Measurements from ENCODE around the gene CDIP1. TPM values are rescaled to one million over a fixed set of nuclear protein-coding genes. Genes with fewer than 3 reads are reported as not detected.

CDIP1 gene
- total and polyA plus RNA-seq, 2 experiments from 2014 or later = 39.2 to 57.6 TPM

DNA sequence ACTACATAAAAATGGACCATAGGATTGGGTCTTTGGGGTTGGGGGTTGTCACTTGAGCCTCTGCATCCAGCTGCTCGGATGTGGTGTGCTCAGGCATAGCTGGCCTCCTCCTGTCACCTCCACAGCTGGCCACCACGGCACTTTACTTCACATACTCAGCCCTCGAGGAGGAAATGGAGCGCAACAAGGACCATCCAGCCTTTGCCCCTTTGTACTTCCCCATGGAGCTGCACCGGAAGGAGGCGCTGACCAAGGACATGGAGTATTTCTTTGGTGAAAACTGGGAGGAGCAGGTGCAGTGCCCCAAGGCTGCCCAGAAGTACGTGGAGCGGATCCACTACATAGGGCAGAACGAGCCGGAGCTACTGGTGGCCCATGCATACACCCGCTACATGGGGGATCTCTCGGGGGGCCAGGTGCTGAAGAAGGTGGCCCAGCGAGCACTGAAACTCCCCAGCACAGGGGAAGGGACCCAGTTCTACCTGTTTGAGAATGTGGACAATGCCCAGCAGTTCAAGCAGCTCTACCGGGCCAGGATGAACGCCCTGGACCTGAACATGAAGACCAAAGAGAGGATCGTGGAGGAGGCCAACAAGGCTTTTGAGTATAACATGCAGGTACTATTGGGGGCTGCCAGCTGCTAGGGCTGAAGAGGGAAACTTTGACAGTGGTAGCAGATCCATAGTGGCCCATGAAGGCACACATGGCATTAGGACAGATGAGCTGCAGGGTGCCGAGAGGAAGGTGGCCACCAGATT lies 30.8 kb downstream of the CDIP1 start:
- peaks cover 39% of the 10 kb centered on the region for H3K36me3 Mint-ChIP-seq (ENCODE audit: low read depth)
- Histone ChIP-seq H2AFZ (no peak overlapping the region), H3K79me2 (replicated peaks; ENCODE audit: insufficient read depth) (no peaks in the 10 kb centered on the region; the same call in 1 of the 2 replicates), H3K4me3 (no peak overlapping the region), H3K27ac (ENCODE audit: low read depth) (no peak overlapping the region), H3K4me2 (no peak overlapping the region), H4K20me1 (replicated peaks; ENCODE audit: insufficient read depth) (no peaks in the 10 kb centered on the region; the same call in 1 of the 2 replicates), H3K36me3 (ENCODE audit: insufficient read depth) (no peaks in the 10 kb centered on the region), H3K4me1 (ENCODE audit: insufficient read depth) (0 out of 2 replicates have a peak, but pooled peaks cover 3% of the 10 kb centered on the region), H3K27me3 (ENCODE audit: insufficient read depth) (no peaks in the 10 kb centered on the region), H3K9me2 (ENCODE audit: insufficient read depth) (no peaks in the 10 kb centered on the region), H3F3A (replicated peaks; ENCODE audit: low read depth) (0 out of 2 replicates have a peak, but pooled peaks cover 7% of the 10 kb centered on the region)
- no peaks in the 10 kb centered on the region for H3K9me3 Mint-ChIP-seq
- peaks cover 16% of the 10 kb centered on the region for H3K27me3 Mint-ChIP-seq (ENCODE audit: insufficient read depth, low read depth, poor library complexity)
- H3K27ac Mint-ChIP-seq = no peak overlapping the region
- ATAC-seq = no peak
- no peak overlapping the region for H3K4me3 Mint-ChIP-seq
- peaks cover 9% of the 10 kb centered on the region for H3K4me1 Mint-ChIP-seq
- no peak for TF ChIP-seq JUNB (IDR thresholded peaks at IDR 0.05; ENCODE audit: unreplicated experiment)
- TF ChIP-seq STAT1 (IDR thresholded peaks at IDR 0.05; ENCODE audit: unreplicated experiment) = no peak
- no peak for TF ChIP-seq EZH2phosphoT487 (IDR thresholded peaks at IDR 0.05; ENCODE audit: unreplicated experiment)
- TF ChIP-seq, protein P1, sequence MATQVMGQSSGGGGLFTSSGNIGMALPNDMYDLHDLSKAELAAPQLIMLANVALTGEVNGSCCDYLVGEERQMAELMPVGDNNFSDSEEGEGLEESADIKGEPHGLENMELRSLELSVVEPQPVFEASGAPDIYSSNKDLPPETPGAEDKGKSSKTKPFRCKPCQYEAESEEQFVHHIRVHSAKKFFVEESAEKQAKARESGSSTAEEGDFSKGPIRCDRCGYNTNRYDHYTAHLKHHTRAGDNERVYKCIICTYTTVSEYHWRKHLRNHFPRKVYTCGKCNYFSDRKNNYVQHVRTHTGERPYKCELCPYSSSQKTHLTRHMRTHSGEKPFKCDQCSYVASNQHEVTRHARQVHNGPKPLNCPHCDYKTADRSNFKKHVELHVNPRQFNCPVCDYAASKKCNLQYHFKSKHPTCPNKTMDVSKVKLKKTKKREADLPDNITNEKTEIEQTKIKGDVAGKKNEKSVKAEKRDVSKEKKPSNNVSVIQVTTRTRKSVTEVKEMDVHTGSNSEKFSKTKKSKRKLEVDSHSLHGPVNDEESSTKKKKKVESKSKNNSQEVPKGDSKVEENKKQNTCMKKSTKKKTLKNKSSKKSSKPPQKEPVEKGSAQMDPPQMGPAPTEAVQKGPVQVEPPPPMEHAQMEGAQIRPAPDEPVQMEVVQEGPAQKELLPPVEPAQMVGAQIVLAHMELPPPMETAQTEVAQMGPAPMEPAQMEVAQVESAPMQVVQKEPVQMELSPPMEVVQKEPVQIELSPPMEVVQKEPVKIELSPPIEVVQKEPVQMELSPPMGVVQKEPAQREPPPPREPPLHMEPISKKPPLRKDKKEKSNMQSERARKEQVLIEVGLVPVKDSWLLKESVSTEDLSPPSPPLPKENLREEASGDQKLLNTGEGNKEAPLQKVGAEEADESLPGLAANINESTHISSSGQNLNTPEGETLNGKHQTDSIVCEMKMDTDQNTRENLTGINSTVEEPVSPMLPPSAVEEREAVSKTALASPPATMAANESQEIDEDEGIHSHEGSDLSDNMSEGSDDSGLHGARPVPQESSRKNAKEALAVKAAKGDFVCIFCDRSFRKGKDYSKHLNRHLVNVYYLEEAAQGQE (IDR thresholded peaks at IDR 0.05; ENCODE audit: unreplicated experiment) = no peak
- TF ChIP-seq ZNF114 (CRISPR knock-in tag; IDR thresholded peaks at IDR 0.05) = no peak
- TF ChIP-seq, protein P2, sequence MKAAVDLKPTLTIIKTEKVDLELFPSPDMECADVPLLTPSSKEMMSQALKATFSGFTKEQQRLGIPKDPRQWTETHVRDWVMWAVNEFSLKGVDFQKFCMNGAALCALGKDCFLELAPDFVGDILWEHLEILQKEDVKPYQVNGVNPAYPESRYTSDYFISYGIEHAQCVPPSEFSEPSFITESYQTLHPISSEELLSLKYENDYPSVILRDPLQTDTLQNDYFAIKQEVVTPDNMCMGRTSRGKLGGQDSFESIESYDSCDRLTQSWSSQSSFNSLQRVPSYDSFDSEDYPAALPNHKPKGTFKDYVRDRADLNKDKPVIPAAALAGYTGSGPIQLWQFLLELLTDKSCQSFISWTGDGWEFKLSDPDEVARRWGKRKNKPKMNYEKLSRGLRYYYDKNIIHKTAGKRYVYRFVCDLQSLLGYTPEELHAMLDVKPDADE (IDR thresholded peaks at IDR 0.05) = no peak
- TF ChIP-seq EZH2 (IDR thresholded peaks at IDR 0.05; ENCODE audit: low read depth, unreplicated experiment) = no peak
- TF ChIP-seq, protein P3, sequence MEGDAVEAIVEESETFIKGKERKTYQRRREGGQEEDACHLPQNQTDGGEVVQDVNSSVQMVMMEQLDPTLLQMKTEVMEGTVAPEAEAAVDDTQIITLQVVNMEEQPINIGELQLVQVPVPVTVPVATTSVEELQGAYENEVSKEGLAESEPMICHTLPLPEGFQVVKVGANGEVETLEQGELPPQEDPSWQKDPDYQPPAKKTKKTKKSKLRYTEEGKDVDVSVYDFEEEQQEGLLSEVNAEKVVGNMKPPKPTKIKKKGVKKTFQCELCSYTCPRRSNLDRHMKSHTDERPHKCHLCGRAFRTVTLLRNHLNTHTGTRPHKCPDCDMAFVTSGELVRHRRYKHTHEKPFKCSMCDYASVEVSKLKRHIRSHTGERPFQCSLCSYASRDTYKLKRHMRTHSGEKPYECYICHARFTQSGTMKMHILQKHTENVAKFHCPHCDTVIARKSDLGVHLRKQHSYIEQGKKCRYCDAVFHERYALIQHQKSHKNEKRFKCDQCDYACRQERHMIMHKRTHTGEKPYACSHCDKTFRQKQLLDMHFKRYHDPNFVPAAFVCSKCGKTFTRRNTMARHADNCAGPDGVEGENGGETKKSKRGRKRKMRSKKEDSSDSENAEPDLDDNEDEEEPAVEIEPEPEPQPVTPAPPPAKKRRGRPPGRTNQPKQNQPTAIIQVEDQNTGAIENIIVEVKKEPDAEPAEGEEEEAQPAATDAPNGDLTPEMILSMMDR (conservative IDR thresholded peaks at IDR 0.05; ENCODE audit: low read depth in 2 of 2) = no peak; a peak in 1 of 4 replicates
- no peak for TF ChIP-seq ZNF331 (CRISPR knock-in tag; IDR thresholded peaks at IDR 0.05; ENCODE audit: low read depth)
- TF ChIP-seq, protein P4, sequence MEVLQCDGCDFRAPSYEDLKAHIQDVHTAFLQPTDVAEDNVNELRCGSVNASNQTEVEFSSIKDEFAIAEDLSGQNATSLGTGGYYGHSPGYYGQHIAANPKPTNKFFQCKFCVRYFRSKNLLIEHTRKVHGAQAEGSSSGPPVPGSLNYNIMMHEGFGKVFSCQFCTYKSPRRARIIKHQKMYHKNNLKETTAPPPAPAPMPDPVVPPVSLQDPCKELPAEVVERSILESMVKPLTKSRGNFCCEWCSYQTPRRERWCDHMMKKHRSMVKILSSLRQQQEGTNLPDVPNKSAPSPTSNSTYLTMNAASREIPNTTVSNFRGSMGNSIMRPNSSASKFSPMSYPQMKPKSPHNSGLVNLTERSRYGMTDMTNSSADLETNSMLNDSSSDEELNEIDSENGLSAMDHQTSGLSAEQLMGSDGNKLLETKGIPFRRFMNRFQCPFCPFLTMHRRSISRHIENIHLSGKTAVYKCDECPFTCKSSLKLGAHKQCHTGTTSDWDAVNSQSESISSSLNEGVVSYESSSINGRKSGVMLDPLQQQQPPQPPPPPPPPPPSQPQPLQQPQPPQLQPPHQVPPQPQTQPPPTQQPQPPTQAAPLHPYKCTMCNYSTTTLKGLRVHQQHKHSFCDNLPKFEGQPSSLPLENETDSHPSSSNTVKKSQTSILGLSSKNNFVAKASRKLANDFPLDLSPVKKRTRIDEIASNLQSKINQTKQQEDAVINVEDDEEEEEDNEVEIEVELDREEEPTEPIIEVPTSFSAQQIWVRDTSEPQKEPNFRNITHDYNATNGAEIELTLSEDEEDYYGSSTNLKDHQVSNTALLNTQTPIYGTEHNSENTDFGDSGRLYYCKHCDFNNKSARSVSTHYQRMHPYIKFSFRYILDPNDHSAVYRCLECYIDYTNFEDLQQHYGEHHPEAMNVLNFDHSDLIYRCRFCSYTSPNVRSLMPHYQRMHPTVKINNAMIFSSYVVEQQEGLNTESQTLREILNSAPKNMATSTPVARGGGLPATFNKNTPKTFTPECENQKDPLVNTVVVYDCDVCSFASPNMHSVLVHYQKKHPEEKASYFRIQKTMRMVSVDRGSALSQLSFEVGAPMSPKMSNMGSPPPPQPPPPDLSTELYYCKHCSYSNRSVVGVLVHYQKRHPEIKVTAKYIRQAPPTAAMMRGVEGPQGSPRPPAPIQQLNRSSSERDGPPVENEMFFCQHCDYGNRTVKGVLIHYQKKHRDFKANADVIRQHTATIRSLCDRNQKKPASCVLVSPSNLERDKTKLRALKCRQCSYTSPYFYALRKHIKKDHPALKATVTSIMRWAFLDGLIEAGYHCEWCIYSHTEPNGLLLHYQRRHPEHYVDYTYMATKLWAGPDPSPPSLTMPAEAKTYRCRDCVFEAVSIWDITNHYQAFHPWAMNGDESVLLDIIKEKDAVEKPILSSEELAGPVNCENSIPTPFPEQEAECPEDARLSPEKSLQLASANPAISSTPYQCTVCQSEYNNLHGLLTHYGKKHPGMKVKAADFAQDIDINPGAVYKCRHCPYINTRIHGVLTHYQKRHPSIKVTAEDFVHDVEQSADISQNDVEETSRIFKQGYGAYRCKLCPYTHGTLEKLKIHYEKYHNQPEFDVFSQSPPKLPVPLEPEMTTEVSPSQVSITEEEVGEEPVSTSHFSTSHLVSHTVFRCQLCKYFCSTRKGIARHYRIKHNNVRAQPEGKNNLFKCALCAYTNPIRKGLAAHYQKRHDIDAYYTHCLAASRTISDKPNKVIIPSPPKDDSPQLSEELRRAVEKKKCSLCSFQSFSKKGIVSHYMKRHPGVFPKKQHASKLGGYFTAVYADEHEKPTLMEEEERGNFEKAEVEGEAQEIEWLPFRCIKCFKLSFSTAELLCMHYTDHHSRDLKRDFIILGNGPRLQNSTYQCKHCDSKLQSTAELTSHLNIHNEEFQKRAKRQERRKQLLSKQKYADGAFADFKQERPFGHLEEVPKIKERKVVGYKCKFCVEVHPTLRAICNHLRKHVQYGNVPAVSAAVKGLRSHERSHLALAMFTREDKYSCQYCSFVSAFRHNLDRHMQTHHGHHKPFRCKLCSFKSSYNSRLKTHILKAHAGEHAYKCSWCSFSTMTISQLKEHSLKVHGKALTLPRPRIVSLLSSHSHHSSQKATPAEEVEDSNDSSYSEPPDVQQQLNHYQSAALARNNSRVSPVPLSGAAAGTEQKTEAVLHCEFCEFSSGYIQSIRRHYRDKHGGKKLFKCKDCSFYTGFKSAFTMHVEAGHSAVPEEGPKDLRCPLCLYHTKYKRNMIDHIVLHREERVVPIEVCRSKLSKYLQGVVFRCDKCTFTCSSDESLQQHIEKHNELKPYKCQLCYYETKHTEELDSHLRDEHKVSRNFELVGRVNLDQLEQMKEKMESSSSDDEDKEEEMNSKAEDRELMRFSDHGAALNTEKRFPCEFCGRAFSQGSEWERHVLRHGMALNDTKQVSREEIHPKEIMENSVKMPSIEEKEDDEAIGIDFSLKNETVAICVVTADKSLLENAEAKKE (CRISPR knock-in tag; IDR thresholded peaks at IDR 0.05) = no peak
- no peak for TF ChIP-seq POLR2AphosphoS5 (IDR thresholded peaks at IDR 0.05; ENCODE audit: low read depth)
- TF ChIP-seq NANOG (IDR thresholded peaks at IDR 0.05; ENCODE audit: borderline replicate concordance) = no peak
- TF ChIP-seq CREB1 (CRISPR knock-in tag; IDR thresholded peaks at IDR 0.05; ENCODE audit: low read depth) = no peak
- no peak for DNase-seq (ENCODE audit: low spot score)
